Urothelium cell line (cell line): ENCODE results near the gene SLC9A3.

Experiments used
- DNase-seq: peaks from one replicate; pipeline ENCODE4 v3.0.0; 2011; ENCODE audit warnings: low spot score, mixed read lengths
- FAIRE-seq: peaks from 2 replicates; lab custom pipeline; 2011; peaks lifted over from hg19 to GRCh38; lab: Jason Lieb, UNC

Gene SLC9A3

DNA sequence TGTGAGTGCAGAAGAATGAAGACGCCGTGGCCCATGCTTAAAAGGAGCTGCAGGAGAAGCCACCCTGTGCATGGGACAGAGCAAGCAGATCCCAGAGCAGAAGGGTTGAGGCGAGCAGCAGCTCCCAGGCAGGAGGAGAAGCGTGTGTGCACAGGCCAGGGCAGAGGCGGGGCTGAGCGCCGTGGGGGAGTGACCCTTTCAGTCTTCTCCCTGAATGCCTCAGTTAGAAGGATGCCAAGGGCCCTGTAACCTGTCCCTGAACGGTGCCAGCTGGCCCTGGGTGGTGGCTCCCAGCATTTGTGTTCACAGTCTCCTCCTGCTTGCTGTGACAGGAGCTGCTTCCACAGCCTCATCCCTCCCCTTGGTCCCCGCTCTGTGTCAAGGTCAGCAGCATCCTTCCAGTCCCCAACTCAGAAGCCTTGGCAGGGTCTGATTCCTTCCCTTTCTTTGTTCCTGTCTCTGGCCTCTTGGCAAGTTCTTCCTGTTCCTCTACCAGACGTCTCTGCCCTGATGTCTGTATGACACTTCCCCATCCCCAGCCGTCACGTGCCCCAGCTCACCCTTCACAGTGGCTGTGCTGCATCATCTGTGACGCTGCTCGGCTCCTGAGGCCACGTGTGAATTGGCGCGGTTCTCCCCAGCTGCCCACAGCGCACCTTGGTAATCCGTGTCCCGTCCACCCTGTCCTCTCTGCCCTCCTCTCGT is 76.0 kb downstream of the SLC9A3 start:
- no peak for FAIRE-seq

DNA sequence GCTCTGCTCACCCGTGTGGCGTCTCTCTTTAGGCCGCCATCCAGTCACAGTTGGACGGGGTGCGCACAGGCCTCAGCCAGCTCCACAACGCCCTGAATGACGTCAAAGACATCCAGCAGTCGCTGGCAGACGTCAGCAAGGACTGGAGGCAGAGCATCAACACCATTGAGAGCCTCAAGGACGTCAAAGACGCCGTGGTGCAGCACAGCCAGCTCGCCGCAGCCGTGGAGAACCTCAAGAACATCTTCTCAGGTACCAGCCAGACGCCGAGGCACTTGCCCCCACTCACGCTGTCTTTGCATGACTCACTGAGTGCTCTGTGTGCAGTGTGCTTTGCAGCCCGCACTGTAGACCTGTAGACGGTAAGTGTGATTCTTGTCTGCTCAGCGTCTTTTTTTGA is 76.7 kb downstream of the SLC9A3 start:
- FAIRE-seq = no peak
- no peak for DNase-seq

More for the DNA sequence above, 76.0 kb downstream of the SLC9A3 start:
- no peak for DNase-seq

DNA sequence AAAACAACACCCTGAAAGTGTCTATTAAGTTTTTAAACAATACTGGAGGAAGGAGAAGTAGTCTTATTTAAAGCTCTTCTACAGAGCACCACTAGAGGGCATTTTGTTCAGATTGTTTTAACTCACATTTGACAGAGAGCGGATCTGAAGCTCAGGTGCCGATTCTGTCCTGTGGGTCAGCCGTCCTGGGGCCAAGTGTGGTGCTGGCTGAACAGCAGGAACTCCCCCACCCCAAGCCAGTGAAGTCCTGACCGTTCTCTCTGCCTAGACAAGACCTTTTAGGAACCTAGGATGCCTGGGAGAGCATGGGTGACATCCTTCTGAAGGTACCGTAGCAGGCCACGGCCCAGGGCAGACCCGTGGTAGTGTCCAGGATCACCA is 77.4 kb downstream of the SLC9A3 start:
- DNase-seq (peak; percentile 58), FAIRE-seq (no peak)

DNA sequence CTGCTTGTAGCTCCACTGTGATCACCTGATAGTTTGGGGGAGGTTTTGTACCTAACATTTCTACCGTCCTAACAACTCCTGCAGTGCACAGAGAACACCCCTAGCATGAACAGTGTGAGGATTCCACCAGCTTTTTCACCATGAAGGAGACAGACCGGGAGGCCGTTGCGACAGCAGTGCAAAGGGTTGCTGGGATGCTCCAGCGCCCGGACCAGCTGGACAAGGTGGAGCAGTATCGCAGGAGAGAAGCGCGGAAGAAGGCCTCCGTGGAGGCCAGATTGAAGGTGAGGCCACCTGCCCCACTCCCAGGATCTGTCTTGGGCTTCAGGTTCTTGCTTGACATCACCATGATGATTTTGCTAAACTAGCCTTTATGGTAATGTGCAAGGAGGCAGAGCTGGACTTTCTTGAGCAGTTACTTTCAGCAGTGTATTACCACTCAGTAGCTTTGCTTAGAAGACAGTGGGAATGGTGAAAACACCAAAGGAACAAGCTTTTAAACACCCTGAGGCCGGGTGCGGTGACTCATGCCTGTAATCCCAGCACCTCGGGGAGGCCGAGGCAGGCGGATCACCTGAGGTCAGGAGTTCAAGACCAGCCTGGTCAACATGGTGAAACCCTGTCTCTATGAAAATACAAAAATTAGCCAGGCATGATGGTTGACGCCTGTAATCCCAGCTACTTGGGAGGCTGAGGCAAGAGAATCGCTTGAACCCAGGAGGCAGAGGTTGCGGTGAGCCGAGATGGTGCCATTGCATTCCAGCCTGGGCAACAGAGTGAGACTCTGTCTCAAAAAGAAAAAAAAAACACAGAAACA is 78.0 kb downstream of the SLC9A3 start:
- DNase-seq (no peak), FAIRE-seq (no peak)

DNA sequence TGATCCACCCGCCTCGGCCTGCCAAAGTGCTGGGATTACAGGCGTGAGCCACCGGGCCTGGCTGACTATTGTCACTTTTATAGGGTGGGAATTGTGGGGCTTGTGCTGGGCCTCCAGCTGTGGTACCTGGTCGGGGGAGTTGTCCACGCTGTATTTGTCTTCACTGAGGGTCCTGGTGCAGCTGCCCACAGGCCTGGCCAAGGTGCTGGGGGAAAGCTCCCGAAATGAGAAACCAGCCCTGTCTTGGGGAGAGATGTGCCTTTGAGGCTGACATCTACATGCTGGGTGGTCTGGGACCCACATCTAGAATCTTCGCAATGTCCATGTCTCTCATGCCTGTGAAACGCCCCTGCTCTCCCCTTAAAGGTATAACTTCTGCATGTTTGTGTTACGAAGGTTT is 78.7 kb downstream of the SLC9A3 start:
- FAIRE-seq (no peak), DNase-seq (no peak)

DNA sequence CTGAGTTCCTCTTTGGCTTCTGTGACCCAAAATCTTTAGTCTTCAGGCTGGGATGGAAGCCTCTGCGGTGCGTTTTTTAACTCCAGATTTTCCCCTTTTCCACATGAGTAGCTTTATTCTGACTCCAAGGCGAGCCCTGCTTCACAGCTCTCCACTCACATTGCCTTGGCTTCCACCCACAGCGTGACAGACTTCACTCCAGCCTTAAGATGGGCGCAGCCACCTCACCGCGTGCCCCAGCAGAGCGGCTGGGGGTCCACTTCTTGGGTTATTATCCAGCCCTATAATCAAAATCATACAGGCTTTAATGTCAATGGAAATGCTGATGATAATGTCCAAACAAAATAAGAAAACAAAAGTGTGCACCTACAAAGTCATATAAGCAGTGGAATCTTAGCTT is 80.0 kb downstream of the SLC9A3 start:
- DNase-seq (no peak), FAIRE-seq (no peak)

DNA sequence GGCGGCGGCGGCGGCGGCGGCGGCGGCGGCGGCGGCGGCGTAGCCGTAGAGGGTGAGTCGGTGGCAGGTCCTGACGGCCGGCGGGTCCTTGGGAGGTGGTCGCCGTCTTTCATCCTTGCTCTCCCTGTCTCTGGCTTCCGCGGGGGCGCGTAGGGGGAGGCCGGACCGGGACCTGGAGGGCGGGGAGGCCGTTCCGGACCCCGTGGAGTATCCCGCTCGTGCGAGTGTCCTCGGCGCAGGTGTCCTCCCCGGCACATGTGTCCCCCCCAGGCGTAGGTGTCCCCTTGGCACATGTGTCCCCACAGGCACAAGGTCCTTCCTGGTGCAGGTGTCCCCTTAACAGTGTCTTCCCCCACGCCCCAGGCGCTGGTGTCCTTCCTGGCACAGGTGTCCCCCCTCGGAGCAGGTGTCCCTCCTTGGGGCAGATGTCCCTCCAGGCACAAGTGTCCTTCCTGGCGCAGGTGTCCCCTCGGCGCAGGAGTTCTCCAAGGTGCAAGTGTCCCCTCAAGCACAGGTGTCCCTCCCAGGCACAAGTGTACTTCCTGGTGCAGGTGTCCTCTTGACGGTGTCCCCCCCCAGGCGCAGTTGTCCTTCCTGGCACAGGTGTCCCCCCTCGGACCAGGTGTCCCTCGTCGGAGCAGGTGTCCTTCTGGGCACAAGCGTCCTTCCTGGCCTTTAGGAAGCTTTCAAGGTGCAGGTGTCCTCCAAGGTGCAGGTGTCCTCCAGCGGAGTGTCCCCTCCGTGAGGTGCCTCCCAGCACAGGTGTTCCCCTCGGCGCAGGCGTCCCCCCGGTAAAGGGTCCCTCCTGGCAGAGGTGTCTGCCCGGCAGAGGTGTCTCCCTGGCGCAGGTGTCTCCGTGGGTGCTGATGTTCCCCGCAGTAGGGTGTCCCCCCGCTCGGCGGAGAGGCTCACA is 80.8 kb downstream of the SLC9A3 start:
- DNase-seq (peak; percentile 57), FAIRE-seq (no peak)

DNA sequence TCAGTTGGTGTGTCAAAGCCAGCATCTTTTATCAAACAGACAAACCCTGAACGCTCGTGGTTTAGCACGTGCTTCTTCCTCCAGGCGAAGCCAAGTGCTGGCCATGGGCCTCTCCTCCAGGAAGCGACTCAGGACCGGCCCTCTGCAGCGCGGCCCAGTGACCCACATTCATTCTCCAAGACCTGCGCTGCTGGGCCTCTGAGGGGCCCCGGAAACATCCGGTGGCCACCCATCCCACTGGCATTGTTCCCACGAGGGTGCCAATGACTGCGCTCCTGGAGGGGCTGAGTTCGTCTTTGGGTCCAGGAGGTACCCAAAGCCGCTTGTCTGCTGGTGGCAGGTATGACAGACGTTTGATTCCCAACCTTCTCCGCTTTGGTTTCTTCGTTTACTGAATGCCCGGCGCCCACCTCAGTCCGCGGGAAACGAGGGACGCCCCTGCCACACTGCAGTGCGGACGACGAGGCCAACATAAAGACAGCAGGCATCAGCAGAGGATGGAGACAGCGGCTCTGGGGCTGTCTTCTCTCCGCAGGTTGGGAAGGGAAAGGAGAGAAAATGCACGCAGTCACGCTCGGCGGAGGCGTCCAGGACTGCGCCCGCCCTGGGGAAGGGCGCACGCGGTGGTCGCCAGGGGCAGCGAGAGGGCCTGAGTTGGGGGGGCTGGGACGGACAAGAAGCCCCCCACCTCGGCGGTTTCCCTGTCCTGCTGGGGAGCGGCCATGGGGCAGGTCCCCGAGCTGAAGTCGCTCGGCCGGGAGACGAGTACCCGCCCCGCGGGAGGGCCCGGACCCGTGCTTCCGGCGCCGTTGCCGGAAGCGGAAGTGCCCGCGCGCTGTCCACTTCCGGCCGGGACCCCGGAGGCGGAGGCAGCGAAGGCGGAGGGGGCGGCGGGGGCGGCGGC is 81.7 kb downstream of the SLC9A3 start, which contains the start of gene EXOC3:
Gene EXOC3 (plus strand): TSS at position 842 of the 904 bp plus-strand sequence. CDS start 3,030 bp downstream, outside the sequence.
- FAIRE-seq (no peak), DNase-seq (peak; percentile 98)

DNA sequence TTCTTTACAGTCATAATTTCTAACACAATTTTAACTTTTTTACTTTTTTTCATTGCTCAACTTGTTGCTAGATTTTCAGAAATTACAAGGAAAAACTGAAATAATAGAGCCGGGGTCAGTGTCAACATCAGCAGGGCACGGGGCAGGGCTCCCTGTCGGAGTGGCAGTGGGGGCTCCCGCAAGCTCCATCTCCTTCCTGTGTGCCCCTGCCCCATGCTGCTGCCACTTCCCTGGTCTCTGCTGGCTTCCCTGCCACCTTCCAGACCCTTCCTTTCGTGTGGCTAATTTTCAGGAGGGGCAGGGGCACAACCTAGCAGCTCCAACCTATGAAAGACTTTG is 82.3 kb downstream of the SLC9A3 start:
- DNase-seq = no peak
- FAIRE-seq = no peak

DNA sequence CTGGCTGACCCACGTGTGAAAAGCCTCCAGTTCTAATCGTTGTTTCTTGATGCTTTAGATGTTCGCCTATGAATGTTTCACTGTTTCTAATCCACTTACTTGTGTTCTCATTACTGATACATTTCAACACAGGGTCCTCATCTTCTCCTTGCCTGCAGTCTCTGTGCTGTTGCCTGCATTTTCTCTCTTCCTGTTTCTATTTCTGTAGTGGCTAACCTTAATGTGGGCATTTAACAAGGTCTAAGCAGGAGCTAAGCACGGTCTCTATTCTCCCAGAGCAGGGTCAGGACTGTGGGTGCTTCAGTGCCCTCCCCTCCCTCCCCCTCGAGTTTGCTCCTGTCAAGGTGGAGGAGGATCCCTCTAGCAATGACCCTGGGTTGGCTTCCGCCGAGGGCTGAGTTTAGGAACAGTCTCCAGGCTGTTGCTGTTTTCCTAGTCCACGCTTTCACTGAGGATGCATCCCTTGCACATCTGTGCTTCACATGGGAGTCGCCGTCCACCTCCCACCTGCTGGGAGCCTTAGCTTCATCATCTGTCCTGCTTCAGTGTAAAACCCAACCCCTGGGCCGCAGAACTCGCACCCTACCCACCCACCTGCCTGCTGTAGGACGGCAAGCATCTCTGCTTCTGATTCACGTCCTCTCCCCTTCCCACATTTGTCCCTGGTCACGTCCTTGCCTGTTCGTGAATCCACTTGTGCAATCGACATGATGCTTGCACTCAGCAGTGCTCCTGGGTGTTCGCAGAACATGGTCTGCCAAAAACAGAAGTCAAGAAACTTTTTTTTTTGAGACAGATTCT is 83.6 kb downstream of the SLC9A3 start:
- DNase-seq (no peak), FAIRE-seq (no peak)

DNA sequence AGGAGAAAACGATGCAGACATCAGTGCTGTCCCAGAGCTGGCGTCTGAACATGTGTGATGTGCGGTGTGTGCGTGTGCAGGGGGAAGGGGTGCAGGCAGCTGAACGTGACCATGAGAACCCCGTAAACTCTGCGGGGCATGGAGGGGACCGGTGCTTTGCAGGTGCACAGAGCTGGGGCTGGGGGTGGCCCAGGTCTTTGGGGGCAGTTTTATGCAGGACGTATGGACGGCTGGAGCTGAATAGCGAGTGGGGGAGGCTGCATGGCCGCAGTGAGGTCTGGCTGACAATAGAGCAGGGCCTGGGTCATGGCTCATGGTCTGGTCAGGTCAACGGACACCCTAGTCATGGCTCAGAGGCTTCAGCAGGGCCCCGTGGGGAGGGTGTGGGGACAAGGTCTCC is 84.6 kb downstream of the SLC9A3 start:
- no peak for DNase-seq
- no peak for FAIRE-seq

DNA sequence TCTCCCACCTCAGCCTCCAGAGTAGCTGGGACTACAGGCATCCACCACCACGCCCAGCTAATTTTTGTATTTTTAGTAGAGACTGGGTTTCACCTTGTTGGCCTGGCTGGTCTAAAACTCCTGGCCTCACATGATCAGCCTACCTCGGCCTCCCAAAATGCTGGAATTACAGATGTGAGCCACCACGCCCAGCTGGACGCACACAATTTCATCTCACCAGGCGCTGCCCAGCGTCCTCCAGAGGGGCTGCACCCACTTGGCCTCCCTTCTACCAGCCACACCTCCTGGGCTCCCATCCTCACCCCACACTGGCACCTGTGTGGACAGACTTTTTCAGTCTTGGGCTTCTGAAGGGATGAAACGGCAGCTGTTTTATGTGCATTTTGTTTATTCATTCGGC is 85.1 kb downstream of the SLC9A3 start:
- DNase-seq (no peak), FAIRE-seq (no peak)

DNA sequence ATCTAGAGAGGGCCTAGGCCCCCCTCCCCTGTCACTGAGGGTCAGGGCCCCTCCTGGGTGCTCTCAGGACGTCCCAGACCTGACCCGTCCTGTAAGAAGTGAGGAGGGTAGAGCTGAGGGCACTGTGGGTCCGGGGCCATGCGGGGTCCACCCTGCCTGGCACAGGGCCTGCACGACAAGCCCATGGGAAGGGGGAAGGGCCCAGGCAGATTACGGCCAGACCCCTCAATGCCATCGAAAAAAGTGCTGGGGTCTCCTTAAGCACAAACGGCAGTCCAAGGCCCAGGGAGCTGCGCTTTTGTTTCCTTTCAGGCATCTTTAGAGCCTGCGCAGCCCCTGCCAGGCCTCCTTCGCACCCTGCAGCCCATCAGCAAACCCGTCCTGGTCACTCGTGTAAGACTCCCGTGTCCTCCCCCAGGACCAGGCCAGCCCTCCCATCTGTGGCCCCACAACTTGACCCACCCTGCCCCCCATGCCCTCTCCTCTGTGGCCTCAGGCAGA is 85.7 kb downstream of the SLC9A3 start:
- no peak for FAIRE-seq
- DNase-seq = no peak

DNA sequence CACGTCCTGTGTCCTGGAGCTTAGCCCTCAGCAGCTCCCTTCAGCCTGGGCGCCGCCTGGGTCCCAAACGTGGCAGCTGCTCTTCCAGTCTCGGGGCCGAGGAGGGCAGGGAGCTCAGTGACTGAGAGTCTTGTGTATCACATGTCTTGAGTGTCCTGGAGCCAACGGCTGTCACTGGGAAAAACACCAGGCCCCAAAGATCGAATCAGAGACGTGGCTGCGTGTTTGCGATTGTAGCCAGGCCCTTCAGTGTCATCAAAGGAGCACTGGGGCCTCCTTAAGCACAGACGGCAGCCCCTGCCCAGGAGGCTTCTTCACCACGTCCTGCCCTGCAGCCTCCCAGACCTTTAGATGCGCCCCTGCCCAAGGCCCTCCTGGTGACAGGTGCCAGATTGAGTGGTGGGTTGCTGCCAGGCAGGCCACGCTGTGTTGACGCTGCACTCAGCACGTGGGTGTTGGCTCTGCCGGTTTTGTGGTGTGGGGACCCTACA is 86.9 kb downstream of the SLC9A3 start:
- DNase-seq (no peak), FAIRE-seq (no peak)

DNA sequence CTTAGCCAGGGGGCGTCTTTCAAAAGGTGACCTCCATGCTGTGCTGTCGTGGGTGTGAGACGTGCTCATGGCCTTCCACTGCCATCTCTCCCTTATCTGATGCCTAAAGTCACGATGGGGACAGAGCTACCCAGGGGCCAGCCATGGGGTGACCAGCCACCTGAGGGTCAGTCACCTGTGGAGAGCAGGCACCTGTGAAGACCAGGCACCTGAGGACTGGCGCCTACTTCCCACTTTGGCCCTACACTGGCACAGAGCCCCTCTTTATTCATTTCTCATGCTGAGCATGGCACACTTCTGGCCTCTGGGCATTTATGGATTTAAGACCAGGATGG is 87.6 kb downstream of the SLC9A3 start:
- no peak for DNase-seq

DNA sequence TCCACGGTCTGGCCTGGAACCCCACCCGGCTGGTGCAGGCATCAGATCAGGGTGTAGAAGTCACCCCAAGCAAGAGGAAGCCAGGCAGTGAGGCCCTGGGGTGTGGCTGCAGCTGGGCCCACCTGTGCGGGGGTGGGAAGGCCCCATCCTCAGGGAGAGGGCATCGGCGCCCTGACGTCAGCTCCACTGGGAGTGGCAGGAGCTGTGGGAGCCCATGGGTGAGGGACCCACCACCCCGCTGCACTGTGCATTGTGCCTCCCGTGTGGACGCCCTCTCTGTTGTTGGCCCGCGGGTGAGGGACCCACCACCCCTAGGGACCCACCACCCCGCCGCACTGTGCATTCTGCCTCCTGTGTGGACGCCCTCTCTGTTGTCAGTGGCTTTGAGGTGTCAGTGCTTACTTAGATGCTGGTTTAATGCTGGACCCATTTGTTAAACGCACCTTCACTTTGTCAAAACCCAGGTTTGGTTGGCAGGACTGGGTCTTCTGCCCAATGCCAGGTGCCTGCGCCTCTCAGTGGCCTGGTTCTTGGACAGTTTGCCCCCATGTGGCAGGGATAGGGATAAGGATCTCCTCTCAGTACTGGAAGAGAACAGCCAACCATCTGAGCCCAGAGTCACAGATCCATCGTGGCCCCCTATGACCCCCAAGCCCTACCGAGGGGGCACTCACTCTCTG is 88.1 kb downstream of the SLC9A3 start:
- DNase-seq (peak; percentile 53), FAIRE-seq (peak; percentile 42)

More for the DNA sequence above, 87.6 kb downstream of the SLC9A3 start:
- no peak for FAIRE-seq

DNA sequence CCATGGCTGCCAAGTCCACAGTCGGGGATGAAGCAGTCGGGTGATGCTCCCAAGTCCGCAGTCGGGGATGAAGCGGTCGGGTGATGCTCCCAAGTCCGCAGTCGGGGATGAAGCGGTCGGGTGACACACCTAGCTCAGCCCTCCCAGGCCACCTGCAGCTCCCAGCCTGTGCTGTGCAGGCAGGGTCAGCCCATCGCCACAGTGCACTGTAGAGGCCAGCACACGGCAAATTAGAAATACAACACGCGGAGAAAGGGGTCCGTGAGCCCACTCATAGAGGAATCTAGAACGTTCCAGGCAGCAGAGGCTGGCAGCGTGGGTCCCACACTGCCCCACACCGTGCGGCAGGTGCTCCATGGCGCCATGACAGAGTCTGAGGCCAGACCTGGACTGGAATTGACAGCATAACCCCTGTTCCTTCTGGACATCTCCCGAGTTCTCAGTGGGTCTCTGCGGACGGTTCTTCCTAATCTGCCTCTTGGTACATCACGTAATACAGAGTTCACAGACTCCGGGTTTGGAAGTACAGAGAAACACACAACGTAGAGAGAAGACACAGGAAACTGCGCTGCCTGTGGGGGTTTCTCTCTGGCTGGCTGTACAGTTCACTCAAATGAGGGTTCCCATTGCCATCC is 89.0 kb downstream of the SLC9A3 start:
- DNase-seq (no peak), FAIRE-seq (no peak)

DNA sequence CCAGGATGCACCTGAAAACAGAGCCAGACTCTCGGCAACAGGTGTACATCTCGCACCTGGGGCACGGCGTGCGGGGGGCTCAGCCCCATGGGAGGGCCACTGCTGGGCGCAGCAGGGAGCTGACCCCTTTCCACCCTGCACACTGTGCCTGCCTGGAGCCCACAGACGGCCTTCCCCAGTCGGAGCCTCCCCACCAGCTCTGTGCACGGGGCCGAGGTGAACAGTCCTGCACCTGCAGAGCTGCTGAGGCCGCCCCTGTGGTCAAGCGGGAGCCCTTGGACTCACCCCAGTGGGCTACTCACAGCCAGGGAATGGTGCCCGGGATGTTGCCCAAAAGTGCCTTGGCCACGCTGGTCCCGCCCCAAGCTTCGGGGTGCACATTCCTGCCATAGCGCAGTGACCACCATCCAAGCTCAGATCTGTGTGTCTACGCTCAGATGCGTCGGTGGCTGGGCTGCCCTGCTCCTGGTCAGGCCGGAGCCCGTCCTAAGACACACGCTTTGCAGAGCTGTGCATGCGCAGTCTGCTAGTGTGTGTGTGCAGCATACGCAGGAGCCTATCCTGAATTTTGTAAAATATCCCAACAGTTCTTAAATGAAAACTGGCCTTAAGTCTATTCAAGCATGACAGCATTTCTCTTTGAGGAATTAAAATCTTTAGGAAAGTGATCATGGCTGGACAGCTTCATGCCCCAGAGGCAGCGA is 89.7 kb downstream of the SLC9A3 start:
- FAIRE-seq (no peak), DNase-seq (no peak)
